Left ventricle myocardium superior (tissue), 1 donor: ENCODE results near the gene CUL4A. TPM values are rescaled to one million over a fixed set of nuclear protein-coding genes. Genes with fewer than 3 reads are reported as not detected.
"Not testable (repeated sequence)": the region's sequence is repeated elsewhere in the genome, so short reads cannot be mapped to it uniquely, and the experiment has no call there.

Experiments used
- ATAC-seq: fragments of 200-7000 bp; cut with Tn5 transposase; one replicate; pipeline ENCODE4 v1.9.1; 2020; ENCODE audit warnings: mild to moderate bottlenecking, moderate library complexity
- DNase-seq: peaks from one replicate; pipeline ENCODE4 v3.0.0-alpha.2; 2020
- intact Hi-C: fragments of 100-400 bp; cut with micrococcal nuclease; formaldehyde crosslinking; loops from one replicate; pipeline ENCODE4 v1.11.0; 2022
- total RNA-seq: library from RNA; stranded (reverse); fragmentation: NEBNext Ultra II Directional; extraction: Animal tissue kit (Norgen Biotek cat#: 25700); gene quantifications from one replicate; pipeline ENCODE4 v1.2.1, GENCODE V29; 2021
- donor health status: DM: no; HTN: yes; CAD: no; lungs with severe emphysema.

Gene CUL4A
- total RNA-seq, 1 donor from 2014 or later = 160 TPM

- DNase-seq = no peak
- intact Hi-C loops = no loop called here
- ATAC-seq = no peak
These were observed 17.5 kb downstream of the CUL4A start for GRCh38 chr13:113226873-113227450.

GRCh38 chr13:113229161-113229560, 19.7 kb downstream of the CUL4A start:
- DNase-seq = no peak
- ATAC-seq = no peak
- intact Hi-C loops = no loop called here

- DNase-seq (no peak), ATAC-seq (no peak)
- intact Hi-C loops = no loop called here
These were observed 20.4 kb downstream of the CUL4A start for GRCh38 chr13:113229791-113230190.

GRCh38 chr13:113231306-113232207, 22.1 kb downstream of the CUL4A start:
- intact Hi-C loops = no loop called here
- no peak for DNase-seq
- no peak for ATAC-seq

GRCh38 chr13:113232208-113233003, 23.0 kb downstream of the CUL4A start:
- ATAC-seq (peak; percentile 63), DNase-seq (no peak)
- intact Hi-C loops = no loop called here

GRCh38 chr13:113233101-113233500, 23.7 kb downstream of the CUL4A start:
- intact Hi-C loops = no loop called here
- DNase-seq = no peak
- no peak for ATAC-seq

GRCh38 chr13:113238536-113238935, 29.1 kb downstream of the CUL4A start:
- intact Hi-C loops = no loop called here
- ATAC-seq (no peak), DNase-seq (no peak)

- intact Hi-C loops = no loop called here
- ATAC-seq (no peak), DNase-seq (no peak)
These were observed 29.9 kb downstream of the CUL4A start for GRCh38 chr13:113239357-113239756.

GRCh38 chr13:113239986-113240385, 30.6 kb downstream of the CUL4A start:
- ATAC-seq (no peak), DNase-seq (no peak)
- intact Hi-C loops = no loop called here

- intact Hi-C loops, ATAC-seq, DNase-seq: not testable (repeated sequence)
These were observed 32.2 kb downstream of the CUL4A start for GRCh38 chr13:113241623-113242022.

GRCh38 chr13:113243847-113244246, 34.4 kb downstream of the CUL4A start:
- DNase-seq = no peak
- ATAC-seq = no peak
- intact Hi-C loops = no loop called here

GRCh38 chr13:113245849-113246796, 36.7 kb downstream of the CUL4A start:
- intact Hi-C loops = no loop called here
- DNase-seq (no peak), ATAC-seq (no peak)

GRCh38 chr13:113252516-113253095, 43.2 kb downstream of the CUL4A start:
- intact Hi-C loops = no loop called here
- DNase-seq (no peak), ATAC-seq (no peak)

GRCh38 chr13:113257908-113258307, 48.5 kb downstream of the CUL4A start:
- ATAC-seq, intact Hi-C loops, DNase-seq: not testable (repeated sequence)

GRCh38 chr13:113258321-113259054, 49.1 kb downstream of the CUL4A start:
- ATAC-seq = no peak
- DNase-seq = no peak
- intact Hi-C loops = no loop called here

GRCh38 chr13:113260996-113261395, 51.6 kb downstream of the CUL4A start:
- no peak for DNase-seq
- no peak for ATAC-seq
- intact Hi-C loops = no loop called here

GRCh38 chr13:113263016-113263415, 53.6 kb downstream of the CUL4A start:
- DNase-seq, intact Hi-C loops, ATAC-seq: not testable (repeated sequence)
